Measurements from ENCODE around the gene RNF40. TPM values are rescaled to one million over a fixed set of nuclear protein-coding genes. Genes with fewer than 3 reads are reported as not detected.
A peak's percentile ranks its signal among the peaks of the same experiment; 100 is the strongest.

RNF40 gene
- total RNA-seq, 1 experiment from 2014 or later, result 130 TPM

- no peak for TF ChIP-seq CTCF (IDR thresholded peaks at IDR 0.05; ENCODE audit: unreplicated experiment)
- peak; percentile 99 for DNase-seq
- Mint-ChIP-seq H3K4me1 (ENCODE audit: low read depth, unreplicated experiment) (peaks cover 45% of the 10 kb centered on the region), H3K9me3 (ENCODE audit: low read depth, unreplicated experiment) (peaks cover 4% of the 10 kb centered on the region), H3K36me3 (ENCODE audit: insufficient read depth, unreplicated experiment) (peaks cover 75% of the 10 kb centered on the region), H3K27ac (ENCODE audit: unreplicated experiment) (peak within 1 kb of the TSS; percentile 73), H3K27me3 (ENCODE audit: unreplicated experiment) (no peaks in the 10 kb centered on the region), H3K4me3 (ENCODE audit: low read depth, unreplicated experiment) (peak within 1 kb of the TSS; percentile 62)
- intact Hi-C loops (cut with micrococcal nuclease; ENCODE audit: unreplicated experiment), result no loop called here
- TSS peak; percentile 77 for BruUV-seq (replicated peaks)
- CTCF ChIA-PET, result interaction anchor here (0.5 to 1.6 kb wide), 9 partner anchors 12 to 207 kb away, joined by 3 to 8 read pairs (median 4); partner anchors contain the start of gene FBRS
These were observed 14.1 kb upstream of the RNF40 start, which contains the start of gene PHKG2 for GRCh38 chr16:30747799-30748633. Gene PHKG2 (plus strand): TSS chr16:30748425. CDS start chr16:30748821, 396 bp downstream.

DNA sequence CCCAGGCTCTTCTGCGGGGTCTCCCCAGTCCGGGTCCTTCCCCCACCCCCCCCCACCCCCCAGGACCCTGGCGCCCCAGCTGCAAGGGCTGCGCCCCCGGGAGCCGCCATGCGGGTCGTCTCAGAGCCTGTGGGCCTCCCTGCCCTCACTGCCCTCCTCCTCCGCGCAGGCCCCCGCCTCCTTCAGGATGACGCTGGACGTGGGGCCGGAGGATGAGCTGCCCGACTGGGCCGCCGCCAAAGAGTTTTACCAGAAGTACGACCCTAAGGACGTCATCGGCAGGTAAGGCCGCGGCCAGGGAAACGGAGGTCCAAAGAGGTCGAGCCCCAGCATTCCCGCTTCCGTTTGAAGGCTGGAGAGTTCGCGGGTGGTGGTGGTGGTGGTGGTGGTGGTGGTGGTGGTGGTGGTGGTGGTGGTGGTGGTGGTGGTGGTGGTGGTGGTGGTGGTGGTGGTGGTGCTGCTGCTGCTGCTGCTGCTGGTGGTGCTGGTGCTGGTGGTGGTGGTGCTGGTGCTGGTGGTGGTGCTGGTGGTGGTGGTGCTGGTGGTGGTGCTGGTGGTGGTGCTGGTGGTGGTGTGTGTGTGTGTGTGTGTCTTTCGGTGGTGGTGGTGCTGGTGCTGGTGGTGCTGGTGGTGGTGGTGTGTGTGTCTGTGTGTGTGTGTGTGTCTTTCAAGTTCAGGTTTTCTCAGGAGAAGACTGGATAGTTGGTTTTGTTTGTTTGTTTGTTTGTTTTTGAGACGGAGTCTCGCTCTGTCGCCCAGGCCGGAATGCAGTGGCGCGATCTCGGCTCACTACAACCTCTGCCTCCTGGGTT lies 13.3 kb upstream of the RNF40 start:
- Mint-ChIP-seq H3K9me3 (ENCODE audit: low read depth, unreplicated experiment) (peaks cover 4% of the 10 kb centered on the region), H3K27me3 (ENCODE audit: unreplicated experiment) (no peaks in the 10 kb centered on the region), H3K4me1 (ENCODE audit: low read depth, unreplicated experiment) (peaks cover 38% of the 10 kb centered on the region), H3K4me3 (ENCODE audit: low read depth, unreplicated experiment) (peak overlapping the region; percentile 62), H3K27ac (ENCODE audit: unreplicated experiment) (peak overlapping the region; percentile 73), H3K36me3 (ENCODE audit: insufficient read depth, unreplicated experiment) (peaks cover 76% of the 10 kb centered on the region)
- intact Hi-C loops (cut with micrococcal nuclease; ENCODE audit: unreplicated experiment), result no loop called here
- DNase-seq, result peak; percentile 50
- no peak for TF ChIP-seq CTCF (IDR thresholded peaks at IDR 0.05; ENCODE audit: unreplicated experiment)
- CTCF ChIA-PET, result interaction anchor here (0.7 to 1.6 kb wide), 5 partner anchors 11 to 140 kb away, joined by 3 to 8 read pairs (median 5); partner anchors contain the start of gene FBRS
- no TSS peak for BruUV-seq (replicated peaks)

DNA sequence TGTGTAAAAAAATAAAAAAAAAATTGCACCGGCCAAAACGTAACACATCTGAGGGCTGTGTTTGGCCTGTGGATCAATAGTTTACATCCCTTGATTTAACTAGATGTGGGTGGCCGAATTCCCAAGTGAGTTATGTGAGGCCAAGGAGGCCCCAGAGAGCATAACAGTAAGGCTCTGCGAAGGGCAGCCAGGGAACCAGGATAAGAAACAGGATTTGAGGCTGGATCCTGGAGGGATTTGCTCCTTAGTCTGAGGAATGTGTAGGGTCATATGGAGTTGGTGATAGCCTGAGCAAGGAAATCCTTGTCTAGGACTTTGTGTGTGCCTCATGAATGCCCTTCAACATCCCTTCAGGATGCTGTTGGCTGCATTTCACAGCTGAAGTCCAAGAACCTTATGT lies 11.9 kb upstream of the RNF40 start:
- no peak overlapping the region for H3K4me3 Mint-ChIP-seq (ENCODE audit: low read depth, unreplicated experiment)
- BruUV-seq (replicated peaks), result TSS peak; percentile 18
- H3K27ac Mint-ChIP-seq (ENCODE audit: unreplicated experiment), result no peak overlapping the region

More for the DNA sequence above, 11.9 kb upstream of the RNF40 start:
- H3K9me3 Mint-ChIP-seq (ENCODE audit: low read depth, unreplicated experiment), result peaks cover under 1% of the 10 kb centered on the region
- peaks cover 74% of the 10 kb centered on the region for H3K36me3 Mint-ChIP-seq (ENCODE audit: insufficient read depth, unreplicated experiment)
- no peak for DNase-seq
- intact Hi-C loops (cut with micrococcal nuclease; ENCODE audit: unreplicated experiment), result no loop called here
- no peak for TF ChIP-seq CTCF (IDR thresholded peaks at IDR 0.05; ENCODE audit: unreplicated experiment)
- no peaks in the 10 kb centered on the region for H3K27me3 Mint-ChIP-seq (ENCODE audit: unreplicated experiment)
- peaks cover 31% of the 10 kb centered on the region for H3K4me1 Mint-ChIP-seq (ENCODE audit: low read depth, unreplicated experiment)
- CTCF ChIA-PET, result no interaction called here

All from Calu3 (cell line).